Measurements from ENCODE around the gene USH1G. TPM values are rescaled to one million over a fixed set of nuclear protein-coding genes. Genes with fewer than 3 reads are reported as not detected.

USH1G gene
- total and polyA plus RNA-seq, 9 donors, result 0.02 to 0.53 (median 0.07) TPM; not detected in 5

DNA sequence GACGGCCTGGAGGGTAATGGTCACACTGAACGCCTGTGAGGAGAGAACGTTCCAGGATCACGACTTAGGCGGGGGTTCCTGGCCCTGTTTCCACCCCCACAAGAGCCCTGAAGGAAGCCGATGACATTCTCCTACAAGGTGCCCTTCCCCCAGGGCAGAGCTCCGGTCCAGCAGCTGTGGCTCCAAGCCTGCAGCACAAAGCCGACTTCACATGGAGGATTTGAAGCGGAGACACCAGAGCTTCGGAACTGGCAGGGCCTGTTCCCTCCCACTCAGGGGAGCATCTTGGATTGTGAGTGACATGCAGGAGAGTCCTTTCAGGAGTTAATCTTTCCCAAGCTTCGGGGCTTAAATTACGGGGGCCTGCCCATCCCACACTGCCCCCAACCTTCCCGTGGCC, 34.6 kb downstream of the USH1G start:
- DNase-seq, result no peak
- Histone ChIP-seq H3K36me3 (ENCODE audit: control insufficient read depth, insufficient read depth, low read length) (no peaks in the 10 kb centered on the region), H3K4me1 (ENCODE audit: control insufficient read depth, insufficient read depth, low read length) (no peaks in the 10 kb centered on the region), H3K9me3 (replicated peaks; ENCODE audit: control insufficient read depth, low read depth, low read length) (no peaks in the 10 kb centered on the region), H3K27ac (ENCODE audit: low read length) (no peak overlapping the region), H3K27me3 (ENCODE audit: control insufficient read depth, insufficient read depth, low read length) (peaks cover 43% of the 10 kb centered on the region), H3K4me3 (ENCODE audit: low read length) (no peak overlapping the region)
- WGBS (ENCODE audit: insufficient coverage), result 47% methylated on average over 3 of the region's 13 CpGs

DNA sequence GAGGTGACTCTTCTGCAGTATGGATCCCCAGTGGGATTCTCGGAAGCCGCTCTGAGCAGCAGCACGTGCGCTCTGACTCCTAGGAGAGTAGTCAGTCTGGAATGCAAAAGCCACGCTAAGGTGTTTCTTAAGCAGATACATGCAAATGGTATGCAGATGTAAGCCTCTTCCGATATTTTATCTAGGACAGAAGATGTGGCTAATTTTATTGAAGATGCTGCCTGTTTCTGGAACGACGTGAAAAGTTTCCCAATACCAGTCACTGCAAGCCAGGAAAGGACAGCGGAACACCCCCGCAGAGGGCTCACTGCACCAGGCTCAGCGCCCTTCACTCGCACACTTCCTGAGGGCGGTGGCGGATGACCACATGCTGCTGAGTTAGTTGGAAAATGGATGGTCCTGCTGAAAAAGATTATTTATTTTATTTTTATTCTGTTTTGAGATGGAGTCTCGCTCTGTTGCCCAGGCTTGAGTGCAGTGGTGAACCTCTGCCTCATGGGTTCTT, 39.8 kb downstream of the USH1G start:
- no peak overlapping the region for H3K27ac ChIP-seq (ENCODE audit: low read length)
- 57% methylated on average over 9 of the region's 15 CpGs for WGBS (ENCODE audit: insufficient coverage)
- no peaks in the 10 kb centered on the region for H3K36me3 ChIP-seq (ENCODE audit: control insufficient read depth, insufficient read depth, low read length)
- H3K4me3 ChIP-seq (ENCODE audit: low read length), result no peak overlapping the region
- peak; percentile 42 for DNase-seq
- H3K27me3 ChIP-seq (ENCODE audit: control insufficient read depth, insufficient read depth, low read length), result peaks cover 21% of the 10 kb centered on the region
- no peaks in the 10 kb centered on the region for H3K9me3 ChIP-seq (replicated peaks; ENCODE audit: control insufficient read depth, low read depth, low read length)
- H3K4me1 ChIP-seq (ENCODE audit: control insufficient read depth, insufficient read depth, low read length), result no peaks in the 10 kb centered on the region

DNA sequence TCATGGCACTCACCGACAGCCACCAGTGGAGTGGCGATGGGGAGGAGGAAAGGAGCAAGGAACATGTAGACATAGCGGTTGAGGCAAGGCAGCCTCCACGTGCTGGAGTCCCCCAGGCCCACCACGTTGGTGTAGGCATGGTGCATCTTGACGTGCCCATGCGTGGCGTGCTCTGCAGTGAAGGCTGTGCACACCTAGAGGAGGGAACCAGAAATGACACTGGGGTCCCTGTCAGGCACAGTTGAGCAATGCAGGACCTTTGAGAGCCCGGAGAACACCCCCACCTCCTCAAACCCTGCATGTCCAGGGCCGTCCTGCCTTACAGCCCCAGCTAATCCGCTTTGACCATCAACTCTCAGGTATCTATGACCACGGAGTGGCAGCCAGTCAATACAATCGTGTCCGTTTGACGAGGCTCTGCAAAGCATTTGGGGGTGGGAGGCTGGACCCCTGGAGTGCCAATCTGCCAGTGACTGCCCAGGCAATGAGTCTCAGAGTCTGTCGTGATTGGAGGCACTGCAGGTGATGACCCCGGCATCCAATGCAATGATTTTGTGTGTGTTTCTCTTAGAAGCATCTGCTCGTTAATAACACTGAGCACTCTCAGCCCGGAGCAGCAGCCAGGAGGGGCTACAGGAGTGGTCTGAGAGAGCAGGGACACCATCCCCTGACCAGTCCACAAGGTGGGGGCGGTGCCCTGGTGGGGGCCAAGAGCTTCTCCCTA, 40.4 kb downstream of the USH1G start:
- Histone ChIP-seq H3K9me3 (replicated peaks; ENCODE audit: control insufficient read depth, low read depth, low read length) (no peaks in the 10 kb centered on the region), H3K27ac (ENCODE audit: low read length) (no peak overlapping the region), H3K4me1 (ENCODE audit: control insufficient read depth, insufficient read depth, low read length) (no peaks in the 10 kb centered on the region), H3K27me3 (ENCODE audit: control insufficient read depth, insufficient read depth, low read length) (peaks cover 20% of the 10 kb centered on the region), H3K36me3 (ENCODE audit: control insufficient read depth, insufficient read depth, low read length) (no peaks in the 10 kb centered on the region), H3K4me3 (ENCODE audit: low read length) (no peak overlapping the region)
- DNase-seq, result no peak
- WGBS (ENCODE audit: insufficient coverage), result 55% methylated on average over 14 of the region's 20 CpGs

DNA sequence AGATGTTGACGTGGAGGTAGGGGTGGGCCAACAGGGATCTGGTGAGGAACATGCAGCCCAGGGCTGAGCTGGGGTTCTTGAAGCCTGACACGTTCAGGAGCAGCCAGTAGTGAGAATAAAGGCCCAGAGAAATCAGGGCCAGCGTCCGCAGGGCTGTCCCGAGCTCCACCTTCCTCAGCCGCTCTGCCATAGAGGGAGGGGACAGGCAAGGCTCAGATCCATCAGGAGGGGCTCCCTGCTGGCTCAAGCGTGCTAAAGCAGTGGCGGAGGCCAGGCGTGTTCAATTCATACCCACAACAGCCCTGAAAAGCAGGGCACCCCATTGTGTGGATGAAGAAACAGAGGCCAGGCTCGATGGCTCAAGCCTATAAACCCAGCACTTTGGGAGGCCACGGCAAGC, 42.0 kb downstream of the USH1G start:
- DNase-seq, result no peak
- Histone ChIP-seq H3K27me3 (ENCODE audit: control insufficient read depth, insufficient read depth, low read length) (peaks cover 21% of the 10 kb centered on the region), H3K9me3 (replicated peaks; ENCODE audit: control insufficient read depth, low read depth, low read length) (no peaks in the 10 kb centered on the region), H3K4me1 (ENCODE audit: control insufficient read depth, insufficient read depth, low read length) (no peaks in the 10 kb centered on the region), H3K27ac (ENCODE audit: low read length) (no peak overlapping the region), H3K36me3 (ENCODE audit: control insufficient read depth, insufficient read depth, low read length) (no peaks in the 10 kb centered on the region), H3K4me3 (ENCODE audit: low read length) (no peak overlapping the region)
- WGBS (ENCODE audit: insufficient coverage), result 41% methylated on average over 8 of the region's 11 CpGs

DNA sequence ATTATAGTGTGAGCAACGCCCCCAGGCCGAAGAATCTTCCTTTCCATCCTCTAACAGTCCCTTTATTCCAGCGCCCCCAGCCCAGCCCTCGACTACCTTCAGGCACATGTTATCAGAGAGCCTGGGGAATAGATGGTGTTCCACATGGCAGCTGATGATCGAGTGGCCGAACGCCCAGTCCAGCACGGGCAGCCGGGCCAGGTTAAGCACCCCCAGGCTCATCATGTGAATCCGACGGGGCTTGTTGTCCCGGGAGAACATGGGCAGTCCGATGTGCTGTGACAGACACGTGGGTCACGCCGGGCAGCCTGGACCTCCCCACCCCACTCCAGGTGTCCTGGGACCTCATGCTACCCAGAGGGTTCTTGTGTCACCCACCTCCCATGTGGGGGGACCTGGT, 43.7 kb downstream of the USH1G start:
- Histone ChIP-seq H3K27me3 (ENCODE audit: control insufficient read depth, insufficient read depth, low read length) (peaks cover 21% of the 10 kb centered on the region), H3K27ac (ENCODE audit: low read length) (no peak overlapping the region), H3K36me3 (ENCODE audit: control insufficient read depth, insufficient read depth, low read length) (no peaks in the 10 kb centered on the region), H3K4me1 (ENCODE audit: control insufficient read depth, insufficient read depth, low read length) (no peaks in the 10 kb centered on the region), H3K4me3 (ENCODE audit: low read length) (no peak overlapping the region), H3K9me3 (replicated peaks; ENCODE audit: control insufficient read depth, low read depth, low read length) (no peaks in the 10 kb centered on the region)
- DNase-seq, result no peak
- WGBS (ENCODE audit: insufficient coverage), result 93% methylated on average over 9 of the region's 16 CpGs

DNA sequence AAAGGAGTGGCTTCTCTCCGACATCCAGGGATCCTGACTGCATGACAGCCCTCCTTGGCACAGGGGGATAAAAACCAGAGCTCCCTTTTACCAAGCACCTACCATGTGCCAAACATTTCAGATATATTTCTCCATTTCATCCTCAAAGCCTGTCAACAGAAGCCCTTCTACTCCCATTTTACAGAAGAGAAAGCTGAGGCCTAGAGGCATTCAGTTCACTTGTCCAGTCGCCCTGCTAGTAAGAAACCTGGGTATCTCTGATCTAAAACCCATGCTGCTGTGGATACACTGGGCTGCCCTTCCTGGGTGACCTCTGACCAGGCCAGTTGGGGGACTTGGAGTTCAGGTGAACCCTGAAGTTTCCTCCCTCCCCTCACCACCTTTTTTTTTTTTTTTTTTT, 44.4 kb downstream of the USH1G start:
- Histone ChIP-seq H3K4me1 (ENCODE audit: control insufficient read depth, insufficient read depth, low read length) (peaks cover 3% of the 10 kb centered on the region), H3K4me3 (ENCODE audit: low read length) (no peak overlapping the region), H3K9me3 (replicated peaks; ENCODE audit: control insufficient read depth, low read depth, low read length) (no peaks in the 10 kb centered on the region), H3K27ac (ENCODE audit: low read length) (no peak overlapping the region), H3K27me3 (ENCODE audit: control insufficient read depth, insufficient read depth, low read length) (peaks cover 21% of the 10 kb centered on the region), H3K36me3 (ENCODE audit: control insufficient read depth, insufficient read depth, low read length) (no peaks in the 10 kb centered on the region)
- DNase-seq, result no peak
- WGBS (ENCODE audit: insufficient coverage), result 100% methylated on average over 1 of the region's 2 CpGs

DNA sequence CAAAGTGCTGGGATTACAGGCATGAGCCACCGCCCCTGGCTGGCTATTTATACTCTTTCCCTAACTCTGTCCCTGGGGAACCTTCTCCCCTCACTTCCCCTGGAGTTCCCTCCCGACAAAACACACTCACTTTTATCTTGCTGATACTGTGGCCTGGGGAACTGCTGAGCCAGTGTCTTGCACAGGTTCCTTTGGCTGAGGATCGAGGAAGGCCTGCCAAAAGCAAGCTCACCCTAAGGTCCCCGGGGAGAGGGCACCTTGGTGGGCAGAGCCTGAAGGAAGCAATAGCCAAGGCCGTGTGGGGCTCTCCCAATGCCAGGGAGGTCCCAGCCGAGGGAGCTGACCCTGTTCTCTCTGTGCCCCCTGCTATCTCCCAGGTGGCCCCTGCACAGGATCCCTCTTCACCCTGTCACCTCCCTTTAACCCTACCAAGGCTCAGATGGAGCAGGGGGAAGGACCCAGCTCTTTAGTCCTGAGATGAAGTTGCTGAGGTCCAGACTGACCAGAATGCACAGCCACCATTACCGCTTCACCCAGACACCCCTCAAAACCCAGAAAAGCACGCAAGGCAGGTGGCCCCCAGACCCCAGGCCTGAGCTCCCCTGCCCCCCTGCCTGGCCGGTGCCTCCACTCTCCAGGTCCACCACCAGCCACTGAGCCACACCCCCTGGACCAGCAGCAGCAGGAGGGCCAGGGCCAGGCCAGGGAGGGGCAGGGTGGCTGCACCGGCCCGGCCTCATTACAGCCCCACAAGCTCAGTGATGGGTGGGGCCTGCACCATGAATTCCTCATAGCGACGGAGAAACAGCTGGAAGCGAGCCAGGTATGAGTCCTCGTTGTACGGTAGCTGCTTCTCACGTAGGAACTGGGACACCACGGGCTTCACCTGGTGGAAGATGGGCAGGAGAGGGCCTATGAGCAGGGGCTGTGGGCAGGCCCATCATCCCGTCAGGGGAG, 45.2 kb downstream of the USH1G start:
- Histone ChIP-seq H3K4me3 (ENCODE audit: low read length) (no peak overlapping the region), H3K27me3 (ENCODE audit: control insufficient read depth, insufficient read depth, low read length) (peaks cover 19% of the 10 kb centered on the region), H3K4me1 (ENCODE audit: control insufficient read depth, insufficient read depth, low read length) (peaks cover 3% of the 10 kb centered on the region), H3K36me3 (ENCODE audit: control insufficient read depth, insufficient read depth, low read length) (no peaks in the 10 kb centered on the region), H3K9me3 (replicated peaks; ENCODE audit: control insufficient read depth, low read depth, low read length) (no peaks in the 10 kb centered on the region), H3K27ac (ENCODE audit: low read length) (no peak overlapping the region)
- no peak for DNase-seq
- 38% methylated on average over 14 of the region's 19 CpGs for WGBS (ENCODE audit: insufficient coverage)

DNA sequence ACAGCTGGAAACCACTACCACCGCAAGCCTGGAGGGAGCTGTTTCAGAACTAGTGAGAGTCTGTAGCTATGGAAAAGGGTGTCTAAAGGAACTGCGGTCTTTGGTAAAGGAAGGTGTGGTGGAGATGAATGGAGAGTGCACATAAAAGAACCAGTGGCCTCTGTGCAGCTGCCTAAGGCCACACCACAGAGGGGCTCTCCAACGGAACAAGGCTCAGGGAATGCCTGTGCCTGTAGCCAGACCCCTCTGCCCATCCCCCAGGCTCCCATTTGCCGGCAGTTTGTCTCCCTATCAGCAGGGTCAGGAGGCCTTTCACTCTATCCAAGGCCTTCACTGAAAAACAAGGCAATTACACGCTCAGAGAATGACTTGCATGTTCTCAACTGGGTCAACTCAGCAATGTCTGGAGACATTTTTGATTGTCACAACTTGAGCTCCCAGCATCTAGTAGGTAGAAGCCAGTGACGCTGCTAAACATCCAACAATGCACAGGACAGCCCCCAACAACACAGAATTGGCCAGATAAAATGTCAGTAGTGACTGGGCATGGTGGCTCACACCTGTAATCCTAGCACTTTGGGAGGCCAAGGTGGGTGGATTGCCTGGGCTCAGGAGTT, 47.0 kb downstream of the USH1G start:
- 41% methylated on average over 4 of the region's 6 CpGs for WGBS (ENCODE audit: insufficient coverage)

DNA sequence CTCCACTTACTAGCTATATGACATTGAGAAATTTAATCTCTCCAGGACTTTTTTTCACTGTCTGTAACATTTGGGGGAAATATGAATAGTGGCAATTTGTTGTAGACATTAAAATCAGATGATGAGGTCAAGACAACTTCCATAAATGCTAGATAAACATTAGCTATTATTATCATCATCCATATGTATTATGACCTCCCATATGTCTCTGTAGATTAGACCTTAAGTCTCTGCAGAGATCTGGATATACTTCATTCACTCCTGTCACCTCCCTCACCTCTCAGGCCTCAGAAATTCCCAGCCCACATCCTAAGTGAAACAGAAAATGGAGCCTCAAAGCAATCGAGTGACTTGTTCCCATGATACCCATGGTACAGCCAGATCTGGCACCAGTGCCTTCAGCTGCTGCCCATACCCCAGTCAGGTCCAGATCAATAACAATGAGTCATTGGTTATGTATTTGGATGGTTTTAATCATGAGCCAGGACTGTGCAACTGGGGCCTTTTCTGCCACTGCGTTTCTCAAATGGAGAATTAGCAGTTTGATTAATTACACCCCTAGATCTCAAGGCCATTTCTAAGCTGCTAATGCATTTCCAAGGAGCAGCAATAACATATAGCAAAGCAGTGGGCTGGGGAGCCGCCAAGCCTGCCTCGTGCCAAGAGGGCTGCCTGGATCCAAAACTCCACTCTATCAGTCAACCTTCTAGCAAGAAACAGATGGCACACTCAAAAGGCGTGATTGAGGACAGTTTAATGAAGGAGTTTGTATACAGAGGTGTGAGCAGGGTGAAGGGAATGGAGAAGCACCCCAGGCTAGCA, 47.7 kb downstream of the USH1G start:
- Histone ChIP-seq H3K27ac (ENCODE audit: low read length) (no peak overlapping the region), H3K36me3 (ENCODE audit: control insufficient read depth, insufficient read depth, low read length) (no peaks in the 10 kb centered on the region), H3K4me1 (ENCODE audit: control insufficient read depth, insufficient read depth, low read length) (peaks cover 13% of the 10 kb centered on the region), H3K9me3 (replicated peaks; ENCODE audit: control insufficient read depth, low read depth, low read length) (no peaks in the 10 kb centered on the region), H3K27me3 (ENCODE audit: control insufficient read depth, insufficient read depth, low read length) (peaks cover 8% of the 10 kb centered on the region), H3K4me3 (ENCODE audit: low read length) (no peak overlapping the region)
- DNase-seq, result no peak
- 52% methylated on average over 2 of the region's 5 CpGs for WGBS (ENCODE audit: insufficient coverage)

More for the DNA sequence above, 47.0 kb downstream of the USH1G start:
- Histone ChIP-seq H3K4me3 (ENCODE audit: low read length) (no peak overlapping the region), H3K27ac (ENCODE audit: low read length) (no peak overlapping the region), H3K4me1 (ENCODE audit: control insufficient read depth, insufficient read depth, low read length) (peaks cover 13% of the 10 kb centered on the region), H3K9me3 (replicated peaks; ENCODE audit: control insufficient read depth, low read depth, low read length) (no peaks in the 10 kb centered on the region), H3K36me3 (ENCODE audit: control insufficient read depth, insufficient read depth, low read length) (no peaks in the 10 kb centered on the region), H3K27me3 (ENCODE audit: control insufficient read depth, insufficient read depth, low read length) (peaks cover 13% of the 10 kb centered on the region)
- DNase-seq, result no peak
